GM21619 (cell line): Measurements from ENCODE around the gene SEMA6A.

Experiments
- ATAC-seq: cut with Tn5 transposase; IDR thresholded peaks from one replicate; pipeline ENCODE4 v1.9.1; 2021; ENCODE audit not compliant: unreplicated experiment

SEMA6A gene

DNA sequence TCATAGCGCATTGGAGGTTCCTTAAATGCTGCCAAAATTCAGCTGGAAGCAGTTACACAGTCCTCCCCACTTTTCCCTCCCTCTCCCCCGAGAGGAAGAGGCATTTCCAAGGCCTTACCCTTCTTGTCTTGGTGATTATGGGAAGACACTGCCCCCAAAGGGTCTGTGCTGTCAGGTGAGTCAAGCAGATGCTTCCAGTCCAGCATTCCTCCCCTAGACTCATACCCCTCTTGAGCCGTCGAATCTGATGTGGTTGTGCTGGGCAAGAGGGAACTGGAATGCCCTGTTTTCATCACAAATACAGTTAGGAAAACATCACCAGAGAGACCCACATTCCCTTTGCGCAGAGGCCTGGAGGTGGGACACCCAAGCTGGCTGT, 107.2 kb downstream of the SEMA6A start:
- no peak for ATAC-seq

DNA sequence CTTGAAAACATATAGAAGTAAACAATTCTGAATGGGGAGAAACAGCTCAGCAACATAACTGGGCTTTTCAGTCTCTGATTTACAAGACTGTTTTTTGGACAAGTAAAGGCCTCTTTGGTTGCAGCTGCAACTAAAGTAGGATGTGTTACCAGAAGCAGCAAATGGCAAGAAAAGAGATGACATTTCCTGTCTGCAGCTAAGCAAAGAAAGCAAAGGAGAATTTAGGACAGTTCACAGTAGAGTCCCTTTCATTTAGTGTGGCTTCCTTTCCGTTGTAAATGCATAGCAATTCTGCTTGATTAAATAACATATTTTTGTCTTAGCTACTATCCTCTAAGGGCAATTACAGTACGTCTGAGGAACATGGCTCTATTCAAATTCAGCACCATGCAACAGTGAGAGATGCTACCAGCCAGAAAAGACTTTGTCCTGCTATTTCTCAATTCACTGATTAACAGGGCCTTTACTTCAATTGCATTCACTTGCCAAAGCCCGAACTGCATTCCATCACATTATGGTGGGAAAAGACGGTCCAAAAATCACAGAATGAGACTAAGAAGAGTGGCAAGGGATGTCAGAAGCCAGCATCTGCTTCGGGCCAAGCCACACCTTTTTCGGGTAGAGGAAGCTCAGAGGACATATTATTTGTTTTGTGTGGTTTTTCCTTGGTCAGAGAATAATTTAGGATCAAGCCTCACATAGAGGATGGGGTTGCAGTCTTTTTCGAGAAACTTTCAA, 107.7 kb downstream of the SEMA6A start:
- ATAC-seq: no peak

DNA sequence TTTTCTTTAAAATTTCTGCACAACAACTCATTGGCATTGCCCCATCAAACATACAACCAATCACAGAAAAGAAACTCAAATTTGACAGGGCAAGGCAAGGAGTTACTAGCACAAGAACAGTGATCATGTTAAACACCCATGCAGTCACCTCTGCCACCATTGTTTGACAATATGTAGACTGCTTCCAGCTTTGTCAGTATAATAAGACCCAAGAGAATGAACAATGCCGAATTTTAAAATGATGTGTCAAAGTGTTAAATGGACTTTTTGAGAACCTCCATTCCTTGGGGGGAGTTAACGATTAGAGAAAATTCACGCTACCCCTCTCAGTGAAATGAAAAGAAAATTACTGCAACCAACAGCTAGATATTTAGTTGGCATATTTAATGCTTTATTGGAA, 109.2 kb downstream of the SEMA6A start:
- no peak for ATAC-seq

DNA sequence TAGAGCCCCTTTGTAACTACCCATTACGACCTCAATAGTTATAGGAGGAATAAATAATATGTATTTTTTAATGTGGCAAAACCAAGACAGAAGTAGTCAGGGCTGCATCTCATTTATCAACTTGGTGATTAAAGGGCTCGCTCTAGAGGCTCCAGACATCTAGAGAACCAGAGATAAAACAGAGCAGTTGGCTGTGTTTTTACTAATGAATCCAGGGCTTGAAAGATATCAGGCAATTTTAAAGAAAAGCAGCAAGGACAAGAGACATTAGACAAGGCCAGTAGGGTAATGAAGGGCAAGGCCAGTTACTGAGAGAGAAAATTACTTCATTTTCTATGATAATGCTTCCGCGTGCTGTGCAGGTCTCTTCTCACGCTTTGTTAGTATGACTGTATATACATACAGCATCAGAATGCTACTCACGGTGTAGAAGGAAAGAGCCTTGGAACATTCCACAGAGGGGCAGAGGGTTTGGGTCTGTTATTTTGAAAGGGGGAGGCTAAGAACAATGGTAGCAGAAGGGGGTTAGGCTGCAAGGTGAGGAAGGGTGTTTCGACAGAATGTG, 110.4 kb downstream of the SEMA6A start:
- ATAC-seq: no peak

DNA sequence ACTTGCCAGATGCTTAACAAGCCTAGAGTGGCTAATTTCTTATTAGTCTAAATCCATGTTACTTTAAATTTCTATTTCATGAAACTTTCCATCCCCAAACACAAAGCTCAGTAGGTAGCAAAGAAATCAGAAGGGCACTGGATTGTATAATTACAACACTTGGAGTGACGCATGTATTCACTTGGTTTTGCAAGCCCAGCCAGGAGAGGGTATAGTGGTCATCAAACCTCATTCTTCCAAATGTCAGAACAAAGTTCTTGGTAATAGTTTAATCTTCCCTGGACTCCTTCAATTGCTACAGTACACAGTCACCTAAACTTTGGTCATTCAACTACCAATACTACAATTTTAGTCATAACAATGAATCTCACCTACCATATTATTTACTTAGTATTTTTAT, 112.1 kb downstream of the SEMA6A start:
- no peak for ATAC-seq

DNA sequence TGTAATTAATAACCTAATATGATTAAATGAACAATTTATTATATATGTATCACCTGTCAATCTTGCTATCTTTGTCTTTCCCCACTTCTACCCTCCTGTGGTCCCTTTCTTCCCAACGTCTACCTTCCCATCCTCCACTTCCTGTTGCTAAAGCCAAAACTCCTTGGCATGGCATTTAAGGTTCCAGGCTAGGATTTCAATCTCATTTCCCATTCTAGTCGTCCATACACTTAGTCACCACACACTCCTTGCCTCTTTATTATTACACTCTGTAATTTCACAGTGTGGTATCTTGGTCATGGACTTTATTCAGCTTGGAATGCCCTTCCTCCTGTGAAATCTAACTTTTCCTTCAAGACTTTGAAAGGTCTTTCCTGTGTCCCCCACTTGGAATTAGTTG, 115.3 kb downstream of the SEMA6A start:
- ATAC-seq: no peak

DNA sequence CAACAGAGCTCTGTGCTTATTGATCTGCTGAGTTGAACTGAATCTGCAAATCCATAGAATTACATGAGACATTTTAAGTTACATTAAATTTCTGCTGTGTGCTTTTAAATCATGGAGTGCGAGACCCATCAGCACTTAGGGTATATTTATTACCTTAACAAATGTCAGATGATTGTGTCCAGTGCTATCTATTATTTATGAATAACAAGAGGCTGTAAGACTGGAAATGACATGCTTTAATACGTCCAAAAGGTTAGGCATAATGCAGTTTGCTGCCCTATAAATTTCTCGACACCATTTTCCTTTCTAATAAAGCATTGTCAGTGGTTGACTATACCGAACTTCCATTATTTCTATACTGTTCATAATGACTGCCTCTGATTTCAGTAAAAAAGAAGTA, 117.6 kb downstream of the SEMA6A start:
- no peak for ATAC-seq

DNA sequence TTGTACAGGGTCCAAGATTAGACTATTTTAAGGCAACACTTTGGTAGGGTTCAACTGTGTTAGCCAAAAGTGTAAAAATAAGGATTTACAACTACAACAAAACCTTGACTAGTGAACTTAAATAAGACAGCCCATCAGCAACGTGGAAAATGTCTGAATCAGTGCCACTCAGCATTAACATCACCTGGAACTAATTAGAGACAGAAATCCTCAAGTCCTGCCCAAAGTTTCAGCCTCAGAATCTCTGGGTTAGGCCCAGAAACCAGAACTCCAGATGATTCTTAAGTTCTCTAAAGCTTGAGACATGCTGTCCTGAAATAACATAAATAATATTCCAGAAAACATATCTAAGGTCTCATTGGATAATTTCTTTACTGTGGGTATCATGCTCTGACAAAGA, 118.6 kb downstream of the SEMA6A start:
- no peak for ATAC-seq

DNA sequence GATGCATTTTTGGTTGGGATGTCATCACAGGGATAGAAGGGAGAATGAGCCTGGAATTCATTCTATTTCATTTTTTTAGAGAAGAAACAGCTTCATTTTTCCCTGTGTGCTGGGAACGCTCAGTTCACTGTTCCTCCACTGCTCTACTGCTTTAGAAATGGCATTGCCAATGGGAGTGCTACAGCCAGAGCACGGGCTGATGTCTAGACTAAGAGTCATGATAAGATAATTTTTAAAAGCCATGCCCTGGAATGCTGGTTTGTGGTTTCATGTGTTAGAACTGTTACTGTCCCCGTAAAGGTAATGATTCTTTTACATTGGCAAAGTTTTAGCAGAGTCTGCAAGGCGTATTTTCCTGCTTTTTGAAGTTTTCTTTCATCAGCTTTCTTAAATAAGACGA, 119.6 kb downstream of the SEMA6A start:
- ATAC-seq: no peak

DNA sequence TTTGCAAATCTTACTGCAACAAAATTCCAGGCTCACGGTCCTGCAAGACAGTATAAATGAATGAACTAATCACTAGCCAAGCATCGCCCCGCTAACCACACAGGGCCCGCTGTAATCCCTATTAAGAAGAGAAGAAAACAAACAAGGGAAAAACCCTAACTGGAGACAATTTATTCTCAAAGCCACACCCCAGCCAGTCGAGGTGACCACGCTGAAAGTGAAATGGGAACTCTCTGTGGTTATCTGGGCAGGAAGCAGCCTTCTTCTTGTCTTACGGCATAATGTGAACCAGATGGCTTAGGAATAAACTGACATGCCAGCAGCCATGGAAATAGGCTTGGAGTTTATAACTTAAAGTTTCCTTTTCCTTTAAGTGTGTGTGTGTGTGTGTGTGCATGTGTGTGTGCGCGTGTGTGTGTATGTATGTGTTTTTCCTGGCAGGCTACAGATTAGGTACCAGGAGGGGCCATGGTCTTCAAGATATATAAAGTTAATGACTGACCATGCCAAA, 120.2 kb downstream of the SEMA6A start:
- ATAC-seq: peak; percentile 100

DNA sequence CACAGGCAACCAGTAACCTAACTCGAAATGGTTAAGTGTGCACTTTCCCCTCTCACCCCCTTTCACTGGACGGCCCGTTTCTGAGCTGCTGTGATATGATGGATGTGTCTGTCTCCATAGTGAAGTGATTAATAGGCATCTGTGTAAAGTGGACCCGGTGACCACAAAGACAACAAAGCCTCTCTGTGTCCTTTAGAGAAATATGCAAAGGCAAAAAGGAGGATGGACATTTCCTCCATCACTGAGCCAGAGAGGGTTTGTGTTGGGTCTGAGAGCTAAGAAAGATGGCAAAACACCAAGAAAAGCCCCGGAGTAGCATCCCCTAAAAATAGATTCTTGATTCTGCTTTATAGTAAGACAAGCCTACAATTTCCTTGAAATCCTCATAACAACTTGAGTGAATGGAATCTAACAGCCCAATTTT, 120.6 kb downstream of the SEMA6A start:
- ATAC-seq: peak; percentile 3

DNA sequence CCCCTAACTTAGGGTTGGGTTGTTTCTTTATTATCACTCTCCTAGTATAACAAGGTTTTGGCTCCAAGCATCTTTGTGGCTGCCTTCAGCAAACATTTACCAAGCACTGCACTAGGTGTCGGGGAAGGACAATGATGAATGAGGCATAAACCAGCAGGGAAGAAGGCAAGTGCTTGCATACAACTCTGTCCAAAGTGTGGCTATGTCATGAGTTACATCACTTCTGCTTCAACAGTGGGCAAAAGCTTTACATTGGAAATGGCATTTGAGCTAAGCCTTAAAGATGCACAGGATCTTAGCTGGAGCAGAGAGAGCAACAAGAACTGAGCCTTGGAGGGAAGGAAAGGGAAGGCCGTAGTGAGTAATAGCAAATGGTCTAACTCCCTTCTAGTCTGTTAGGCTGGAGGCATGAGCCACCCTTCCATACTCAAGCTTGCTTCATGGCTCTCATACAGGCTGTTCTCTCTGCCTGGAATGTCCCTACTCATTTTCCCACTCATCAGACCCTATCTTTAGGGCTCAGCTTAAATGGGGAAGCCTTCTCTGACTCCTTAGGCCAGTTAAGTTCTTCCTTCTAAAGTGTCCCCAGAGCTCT, 121.8 kb downstream of the SEMA6A start:
- ATAC-seq: no peak

DNA sequence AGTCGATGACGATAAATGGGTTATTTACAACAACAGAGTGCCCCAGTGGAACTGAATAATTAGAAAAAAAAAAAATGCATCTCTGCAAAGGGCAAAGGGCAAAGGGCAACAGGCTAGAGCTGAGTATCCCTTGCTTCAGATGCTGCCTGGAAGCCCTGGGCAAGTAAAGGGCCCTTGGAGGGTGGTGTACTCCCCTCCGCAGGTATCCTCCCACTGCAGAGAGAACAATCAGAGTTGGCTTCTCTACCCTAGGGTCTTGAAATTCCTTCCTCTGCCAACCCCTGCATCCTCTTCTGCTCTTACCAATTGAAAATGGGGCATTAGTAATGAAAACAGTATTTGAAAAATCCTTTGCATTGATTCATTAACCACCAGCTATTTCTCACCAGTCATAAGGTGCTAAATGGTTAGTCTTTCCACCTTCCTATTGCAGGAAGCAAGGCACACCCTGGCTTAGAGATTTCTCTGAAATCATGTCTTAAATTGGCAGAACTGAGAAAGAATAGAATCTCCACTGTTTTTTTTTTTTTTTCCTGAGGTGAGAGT, 122.6 kb downstream of the SEMA6A start:
- no peak for ATAC-seq

DNA sequence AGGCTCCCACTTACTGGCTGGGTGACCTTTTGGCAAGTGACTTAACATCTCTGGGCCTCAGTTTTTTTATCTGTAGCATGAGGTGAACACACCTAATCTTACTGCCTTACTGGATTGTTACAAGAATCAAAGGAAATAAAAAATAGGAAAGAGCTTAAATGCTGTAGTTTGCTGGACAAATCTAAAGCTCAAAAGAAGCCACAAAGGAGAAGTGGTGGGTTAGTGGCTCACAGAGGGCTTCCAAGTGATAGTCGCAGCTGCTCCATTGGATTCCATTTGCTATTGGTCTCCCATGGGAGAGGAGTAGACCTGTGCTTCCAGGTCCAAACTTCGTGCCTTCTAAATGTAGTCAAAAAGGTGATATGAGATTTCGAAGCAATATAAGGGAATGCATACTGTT, 123.6 kb downstream of the SEMA6A start:
- no peak for ATAC-seq

DNA sequence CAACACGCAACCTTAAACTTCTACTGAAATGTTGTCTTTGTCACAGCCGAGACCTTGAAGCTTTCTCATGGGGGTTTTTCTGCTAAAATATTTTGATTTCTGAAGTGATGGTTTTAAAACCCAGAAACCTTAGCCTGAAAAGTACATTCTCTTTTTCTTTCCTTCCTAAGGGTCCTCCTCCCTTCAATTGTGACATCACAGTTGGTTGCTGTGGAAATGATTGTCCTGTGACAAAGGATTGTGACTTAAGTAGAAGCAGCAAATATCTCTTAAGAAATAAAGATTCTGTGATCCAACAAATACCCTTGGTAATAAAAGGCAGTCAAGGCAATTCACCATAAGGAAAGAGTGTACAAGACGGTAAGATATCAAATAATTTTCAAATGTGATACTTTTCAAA, 125.2 kb downstream of the SEMA6A start:
- ATAC-seq: no peak

DNA sequence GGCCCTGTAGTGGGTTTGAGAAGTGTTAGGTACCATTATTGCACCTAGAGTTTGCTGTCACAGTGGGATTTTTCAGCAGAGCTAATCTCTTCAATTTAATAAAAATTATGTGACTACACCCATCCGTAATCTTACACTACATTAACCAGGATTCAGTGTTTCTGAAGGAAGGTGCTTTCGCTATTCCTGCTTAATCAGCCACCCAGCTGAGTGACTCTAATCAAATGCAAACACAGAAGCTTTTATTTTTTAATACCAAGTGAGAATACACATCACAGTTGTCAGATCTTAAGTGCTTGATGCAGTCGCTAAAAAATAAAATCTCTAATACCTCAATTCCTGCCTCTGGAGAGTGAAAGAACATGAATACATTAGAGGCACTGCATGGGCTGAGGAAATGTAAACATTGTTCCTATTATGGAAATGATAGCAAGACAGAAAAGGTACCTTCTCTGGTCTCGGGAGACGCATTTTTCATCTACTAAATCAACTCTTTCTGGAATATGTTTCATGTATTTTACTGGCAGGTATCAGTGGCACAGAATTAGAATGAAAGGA, 125.7 kb downstream of the SEMA6A start:
- ATAC-seq: no peak

DNA sequence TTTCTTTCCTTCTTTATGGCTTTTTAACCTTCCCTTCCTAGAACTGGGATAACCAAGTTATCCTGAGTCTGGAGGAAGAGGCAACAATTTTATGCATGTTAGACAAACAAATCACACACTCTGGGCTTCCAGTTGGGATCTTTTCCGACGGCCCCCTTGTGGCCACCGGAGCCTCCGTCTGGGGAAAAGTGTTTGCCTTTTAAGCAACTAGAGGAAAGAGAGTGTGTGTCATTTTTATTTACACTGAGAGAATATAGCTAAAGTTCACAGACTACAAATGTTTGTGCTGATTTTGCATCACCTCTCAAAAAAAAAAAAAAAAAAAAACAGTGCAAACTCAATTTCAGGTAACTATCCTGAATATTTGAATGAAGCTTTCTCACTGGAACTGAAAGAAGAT, 126.2 kb downstream of the SEMA6A start:
- no peak for ATAC-seq

DNA sequence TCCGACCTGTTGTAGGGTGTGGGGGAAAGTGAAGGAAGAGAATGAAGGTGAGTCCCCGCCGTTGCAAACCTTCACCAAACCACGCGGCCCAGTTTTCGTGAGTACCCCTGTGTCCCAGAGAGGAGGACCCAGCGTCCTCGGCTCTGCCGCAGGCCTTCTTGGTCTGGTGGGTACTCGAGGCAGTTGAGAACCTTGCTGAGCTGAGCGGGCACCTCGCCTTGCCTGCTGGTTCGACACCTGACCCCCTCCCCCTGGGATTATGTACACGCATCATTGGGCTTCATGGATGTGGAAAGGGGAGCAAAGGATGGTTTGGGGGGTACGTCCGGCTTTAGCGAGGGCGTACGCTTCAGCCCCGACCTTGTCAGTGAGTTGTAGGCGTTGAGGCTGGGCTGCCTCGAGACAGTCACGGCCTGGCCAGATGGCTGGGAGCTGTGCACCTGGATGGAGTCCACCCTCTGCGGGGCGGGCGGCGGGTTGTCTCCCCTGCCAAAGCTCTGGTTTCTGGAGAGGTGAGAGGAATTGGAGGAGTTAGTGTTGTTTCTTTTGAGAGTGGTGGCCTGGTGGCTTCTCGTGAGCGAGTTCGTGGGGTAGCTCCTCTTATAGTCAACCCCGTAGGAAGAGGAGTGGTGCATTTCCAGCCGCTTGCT, 128.1 kb downstream of the SEMA6A start:
- ATAC-seq: no peak

DNA sequence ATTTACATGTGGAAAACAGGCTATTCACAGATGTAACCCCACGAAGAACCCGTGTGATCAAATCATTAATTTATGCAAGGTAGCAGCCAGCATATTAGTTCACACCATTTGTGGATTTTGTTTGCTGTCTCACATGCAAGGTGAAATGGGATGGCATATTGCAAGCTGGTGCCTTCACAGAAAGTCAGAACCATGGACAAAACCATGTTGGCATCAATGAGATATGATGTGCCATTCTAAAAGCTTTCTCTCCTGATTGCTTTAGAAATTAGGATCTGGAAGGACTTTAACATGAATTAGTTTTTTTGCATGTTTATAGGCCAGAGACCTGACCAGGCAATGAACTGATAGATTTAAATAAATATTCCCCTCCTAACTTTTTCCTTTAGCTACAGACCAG, 129.3 kb downstream of the SEMA6A start:
- ATAC-seq: no peak

DNA sequence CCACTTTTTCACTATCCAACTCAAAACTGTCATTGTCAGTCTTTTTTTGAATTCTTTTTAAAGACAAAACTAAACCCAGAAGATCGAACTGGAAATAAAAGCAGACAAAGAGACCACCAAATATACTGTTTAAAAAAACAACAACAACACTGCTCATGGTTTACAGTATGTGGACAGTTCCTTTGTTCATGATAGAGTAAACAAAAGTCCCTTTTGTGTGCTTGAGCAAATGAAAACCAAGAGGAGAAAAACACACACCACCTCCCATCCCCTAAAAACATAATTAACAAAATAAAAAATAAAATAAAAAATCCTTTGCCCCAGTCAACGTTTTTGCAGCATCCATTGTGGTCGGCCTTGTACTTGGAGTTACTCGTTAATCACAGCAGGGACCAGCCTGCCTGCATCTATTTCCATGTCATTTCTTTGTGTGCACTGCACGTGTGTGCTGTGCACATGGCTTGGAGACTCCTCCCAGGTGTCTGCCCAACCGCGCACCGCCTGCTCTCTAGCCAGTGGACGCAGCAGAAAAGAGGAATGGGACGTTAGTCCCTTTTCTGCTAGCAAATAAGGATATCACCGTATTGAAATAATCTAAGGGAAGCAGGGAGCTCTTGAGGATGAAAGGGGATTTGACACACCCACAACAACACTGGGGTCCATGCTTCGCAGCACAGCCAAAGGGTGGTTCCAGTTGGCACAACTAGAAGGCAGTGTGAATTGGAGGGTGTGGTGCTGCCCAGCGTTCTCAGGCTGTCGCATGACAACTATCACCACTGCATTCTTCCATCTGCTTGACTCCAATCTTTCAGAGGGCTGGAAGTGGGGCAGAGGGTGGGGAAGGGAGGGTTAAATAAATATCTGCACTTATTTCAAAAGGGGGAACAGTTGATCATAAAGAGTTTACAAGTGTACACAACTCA, 130.0 kb downstream of the SEMA6A start:
- ATAC-seq: no peak
